ENCODE results near the gene NDRG3. TPM values are rescaled to one million over a fixed set of nuclear protein-coding genes. Genes with fewer than 3 reads are reported as not detected.
A peak's percentile ranks its signal among the peaks of the same experiment; 100 is the strongest.

The NDRG3 gene
- total and polyA plus RNA-seq, 10 of the 15 experiments (the other 5 are each of a cell fraction or from before 2014, with no cell fraction given): 11.2 to 29.7 (median 14.9) TPM

- POLR2A ChIA-PET: interaction anchor here (0.6 kb wide), 1 partner anchor 82 kb away, joined by 5 read pairs; no protein-coding TSS in a partner anchor
- H3K27me3 ChIP-seq (replicated peaks in 1 of 2; ENCODE audit: control insufficient read depth in 2 of 2, insufficient read depth in 2 of 2, low read length in 1 of 2): no peaks in the 10 kb centered on the region
- in situ Hi-C loops (cut with MboI) (no loop called here), intact Hi-C loops (cut with micrococcal nuclease; ENCODE audit: unreplicated experiment) (no loop called here)
- H3K4me3 ChIP-seq: no peak overlapping the region
- no peak overlapping the region for H3K4me2 ChIP-seq (ENCODE audit: control insufficient read depth, insufficient read depth)
- H3K9me3 ChIP-seq (replicated peaks; ENCODE audit: control insufficient read depth, insufficient read depth, low read length): no peaks in the 10 kb centered on the region
- RAD21 ChIA-PET (ENCODE audit: unreplicated experiment): no interaction called here
- TF ChIP-seq BHLHE40 (IDR thresholded peaks at IDR 0.05; ENCODE audit: borderline replicate concordance in 1 of 2, low read depth in 2 of 2, low read length in 1 of 2) (peak; percentile 24 to 50; a peak in 1 of 4 replicates), E2F8 (IDR thresholded peaks at IDR 0.05; ENCODE audit: low read depth, partially characterized antibody) (no peak), PAX5 (IDR thresholded peaks at IDR 0.05; ENCODE audit: borderline replicate concordance, low read depth, low read length) (no peak), IKZF2 (IDR thresholded peaks at IDR 0.05) (peak; percentile 19 to 46; a peak in 1 of 4 replicates), RAD51 (IDR thresholded peaks at IDR 0.05) (no peak), SPI1 (IDR thresholded peaks at IDR 0.05; ENCODE audit: borderline replicate concordance, insufficient read depth, low read depth, low read length) (peak; percentile 52; the same call in 1 of the 2 replicates), MYB (IDR thresholded peaks at IDR 0.05; ENCODE audit: borderline replicate concordance, low read depth, low read length) (no peak), BCLAF1 (IDR thresholded peaks at IDR 0.05) (no peak)
- ATAC-seq (no peak), FAIRE-seq (no peak), DNase-seq (ENCODE audit: low read depth, low spot score) (no peak)
- H4K20me1 ChIP-seq (ENCODE audit: control insufficient read depth, insufficient read depth): no peaks in the 10 kb centered on the region
- H2AFZ ChIP-seq (ENCODE audit: control insufficient read depth, low read depth, low read length): no peak overlapping the region
- H3K9ac ChIP-seq (ENCODE audit: control insufficient read depth, insufficient read depth, low read length): no peak overlapping the region
- H3K36me3 ChIP-seq (ENCODE audit: control insufficient read depth in 2 of 2, insufficient read depth in 2 of 2, low read length in 1 of 2): no peaks in the 10 kb centered on the region
- CTCF ChIA-PET: interaction anchor here (3.8 kb wide), 1 partner anchor 18 kb away, joined by 32 read pairs; no protein-coding TSS in a partner anchor
- no peak overlapping the region for H3K27ac ChIP-seq (ENCODE audit: control insufficient read depth, insufficient read depth)
- H3K4me1 ChIP-seq (ENCODE audit: control insufficient read depth, insufficient read depth, low read length): peaks cover 35% of the 10 kb centered on the region
- peaks cover 10% of the 10 kb centered on the region for H3K79me2 ChIP-seq (ENCODE audit: control insufficient read depth, insufficient read depth, low read length)
- SMC1A ChIA-PET (ENCODE audit: uncharacterized antibody, unreplicated experiment): interaction anchor here (0.7 kb wide), 1 partner anchor 17 kb away, joined by 3 read pairs; no protein-coding TSS in a partner anchor
- BruUV-seq (replicated peaks): no TSS peak
- WGBS (ENCODE audit: insufficient coverage, insufficient replicate concordance, low lambda C conversion rate, missing lambda C conversion rate): 58% methylated on average over 3 of the region's 3 CpGs
Observed at GRCh38 chr20:36775826-36776225, 29.9 kb upstream of the NDRG3 start.
